PFSK-1 (cell line): ENCODE results near the gene URI1.

Source experiments
- FOXP2 ChIP-seq: optimal IDR thresholded peaks from 2 replicates; pipeline ENCODE3; 2011; ENCODE audit warnings: borderline replicate concordance, control low read depth, inconsistent platforms; ENCODE audit not compliant: insufficient read depth; ENCODE audit errors: extremely low read length, extremely low read depth
- POLR2AphosphoS5 ChIP-seq: IDR thresholded peaks from 2 replicates; pipeline ENCODE4 v1.6.1; 2012; ENCODE audit warnings: low read depth, mild to moderate bottlenecking, control low read depth, low read length, moderate library complexity
- REST ChIP-seq, 2 experiments: IDR thresholded peaks; 2 replicates each; pipeline versions ENCODE4 v1.6.1 to v1.8.0; 2011 to 2012; ENCODE audit warnings: low read depth in 2 of 2, low read length in 2 of 2, control low read depth in 1 of 2, inconsistent platforms in 1 of 2, mild to moderate bottlenecking in 1 of 2, moderate library complexity in 1 of 2; ENCODE audit not compliant: insufficient read depth in 1 of 2
- SIN3A ChIP-seq: IDR thresholded peaks from 2 replicates; pipeline ENCODE4 v1.6.1; 2012; ENCODE audit warnings: mild to moderate bottlenecking, low read length, moderate library complexity, borderline replicate concordance; ENCODE audit not compliant: insufficient read depth
- TAF1 ChIP-seq: IDR thresholded peaks from 2 replicates; pipeline ENCODE4 v1.6.1; 2012; ENCODE audit warnings: low read length, control low read depth, borderline replicate concordance; ENCODE audit not compliant: insufficient read depth

Gene URI1

GRCh38 chr19:30061223-30062064 is 119.4 kb downstream of the URI1 start:
- TF ChIP-seq REST (IDR thresholded peaks at IDR 0.05; ENCODE audit: insufficient read depth in 1 of 2, low read depth in 2 of 2, low read length in 2 of 2) (no peak), SIN3A (no peak), TAF1 (no peak), FOXP2 (no peak), POLR2AphosphoS5 (no peak)

GRCh38 chr19:30062065-30062906 is 120.2 kb downstream of the URI1 start:
- TF ChIP-seq FOXP2 (no peak), POLR2AphosphoS5 (no peak), REST (IDR thresholded peaks at IDR 0.05; ENCODE audit: insufficient read depth in 1 of 2, low read depth in 2 of 2, low read length in 2 of 2) (no peak), SIN3A (no peak), TAF1 (no peak)

DNA sequence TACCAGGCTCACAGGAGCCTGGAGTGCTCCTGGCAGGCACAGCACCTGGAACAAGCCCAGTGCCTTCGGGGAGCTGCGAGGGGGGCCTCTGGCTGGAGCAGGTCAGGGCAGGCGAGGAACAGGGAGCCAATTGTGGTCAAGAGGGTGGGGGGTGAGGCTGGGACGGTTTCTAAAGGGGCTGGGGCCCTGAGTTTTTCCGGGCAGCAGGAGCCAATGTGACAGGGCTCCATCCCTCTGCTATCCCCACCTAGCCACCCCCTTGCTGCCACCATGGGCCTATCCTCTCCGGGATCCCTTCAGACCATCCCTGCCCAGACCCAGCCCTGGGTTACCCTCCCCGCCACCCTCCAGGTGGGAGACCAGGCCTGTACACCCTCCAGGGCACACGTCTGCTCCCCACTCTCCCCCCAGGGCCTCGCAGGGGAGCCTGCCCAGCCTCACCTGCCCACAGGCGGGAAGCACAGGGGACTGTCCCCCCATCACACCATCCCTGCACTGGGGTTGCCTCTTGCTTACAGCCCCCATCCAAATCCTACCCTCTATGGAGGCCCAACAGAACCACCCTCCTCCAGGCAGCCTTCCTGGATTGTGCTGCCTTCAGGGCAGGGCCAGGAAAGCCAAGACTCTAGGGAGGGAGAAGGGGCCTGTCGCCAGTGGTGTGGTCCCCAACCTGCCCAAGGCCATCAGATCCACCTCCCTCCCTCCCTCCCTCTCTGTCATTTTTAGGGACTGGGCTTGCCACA is 121.0 kb downstream of the URI1 start:
- TF ChIP-seq TAF1 (no peak), POLR2AphosphoS5 (no peak), FOXP2 (no peak), SIN3A (no peak), REST (IDR thresholded peaks at IDR 0.05; ENCODE audit: insufficient read depth in 1 of 2, low read depth in 2 of 2, low read length in 2 of 2) (no peak)

DNA sequence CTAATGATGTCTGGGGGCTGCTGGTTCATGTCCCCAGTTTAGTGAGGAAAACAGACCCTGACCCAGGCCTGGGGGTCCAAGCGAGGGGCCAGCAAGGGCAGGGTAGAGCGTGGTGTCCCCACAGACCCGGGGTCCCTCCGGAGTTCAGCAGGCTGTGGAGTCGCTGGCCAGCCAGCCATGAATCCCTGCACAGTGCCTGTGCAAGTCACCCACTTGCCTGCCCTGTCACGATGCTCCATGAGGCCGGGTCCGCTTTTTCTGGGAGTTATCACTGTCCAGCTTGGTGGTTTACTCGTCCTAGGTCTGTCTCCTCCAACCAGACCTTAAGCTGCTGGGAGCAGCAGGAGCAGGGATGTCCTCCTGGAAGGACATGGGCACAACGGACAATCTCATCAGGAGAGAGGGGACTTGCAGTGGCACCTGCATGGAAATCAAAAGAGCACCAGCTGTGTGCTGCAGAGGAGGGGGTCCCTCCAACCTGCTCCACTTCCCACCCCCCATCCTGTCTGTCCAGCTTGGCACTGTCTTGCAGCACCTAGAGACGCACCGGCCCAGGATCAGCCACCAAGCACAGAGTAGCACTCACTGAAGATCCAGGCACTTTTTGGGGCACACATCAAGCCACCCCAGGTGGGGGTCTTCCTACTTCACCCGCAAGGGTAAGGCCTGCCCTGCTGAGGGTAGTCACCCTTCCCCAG is 121.8 kb downstream of the URI1 start:
- TF ChIP-seq REST (IDR thresholded peaks at IDR 0.05; ENCODE audit: insufficient read depth in 1 of 2, low read depth in 2 of 2, low read length in 2 of 2) (no peak), TAF1 (no peak), POLR2AphosphoS5 (no peak), SIN3A (no peak), FOXP2 (no peak)
